ENCODE results near the gene RGS19.

Gene RGS19

DNA sequence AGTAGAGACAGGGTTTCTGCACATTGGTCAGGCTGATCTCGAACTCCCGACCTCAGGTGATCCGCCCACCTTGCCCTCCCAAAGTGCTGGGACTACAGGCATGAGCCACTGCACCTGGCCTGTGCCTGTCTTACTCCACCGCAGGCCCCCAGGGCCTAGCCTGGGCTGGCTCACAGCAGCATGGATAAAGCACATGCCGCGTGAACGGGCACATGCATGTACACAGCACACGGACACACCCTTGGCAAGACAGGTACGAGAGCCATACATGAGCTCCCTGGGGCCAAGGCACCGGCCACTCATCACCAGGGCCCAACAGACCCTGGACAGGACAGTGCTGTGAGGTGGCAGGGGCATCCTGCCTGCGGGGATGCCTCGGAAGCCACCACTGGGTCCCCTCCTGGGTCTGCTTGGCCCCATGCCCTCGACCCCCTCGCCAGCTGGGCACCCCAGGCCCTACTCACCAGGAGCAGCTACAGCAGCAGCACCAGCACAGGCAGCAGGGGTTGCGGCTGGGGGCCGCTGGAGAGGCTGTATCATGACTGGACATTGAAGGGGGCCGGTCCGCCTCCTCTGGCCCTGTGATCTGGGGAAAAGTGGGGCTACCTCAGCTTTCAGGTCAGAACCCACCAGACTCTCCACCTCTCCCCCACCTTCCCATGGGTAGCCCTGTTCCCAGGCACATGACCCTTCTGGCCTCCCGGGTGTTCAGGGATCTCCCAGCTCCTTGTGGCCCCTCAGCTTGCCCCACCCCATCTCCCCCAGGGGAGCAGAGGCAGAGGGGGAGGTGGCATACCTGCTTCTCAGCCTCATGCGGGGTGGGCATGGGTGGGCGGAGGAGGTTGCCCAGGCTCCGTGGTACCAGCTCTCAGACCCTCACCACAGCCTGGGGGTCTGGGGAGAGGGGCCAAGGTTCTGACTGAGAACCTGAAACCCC, 3.0 kb downstream of the RGS19 start:
- no peak for DNase-seq (ENCODE audit: low read depth in 3 of 3)

DNA sequence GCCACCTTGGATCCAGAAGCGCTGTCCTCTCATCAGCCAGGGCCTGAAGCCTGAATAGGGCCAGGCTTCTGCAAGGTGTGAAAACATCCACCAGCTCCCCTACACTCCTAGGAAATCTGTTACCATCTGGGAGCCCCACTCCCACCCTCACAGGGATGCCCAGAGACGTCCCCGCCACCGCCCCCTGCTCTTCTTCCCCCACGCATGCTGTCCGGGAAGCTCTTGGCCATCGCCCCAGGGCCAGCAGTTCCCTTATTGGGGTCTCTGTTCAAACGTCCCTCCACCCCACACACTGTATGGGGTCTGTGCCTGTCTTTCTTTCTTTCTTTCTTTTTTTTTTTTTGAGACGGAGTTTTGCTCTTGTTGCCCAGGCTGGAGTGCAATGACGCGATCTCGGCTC, 3.8 kb downstream of the RGS19 start:
- DNase-seq (ENCODE audit: low read depth in 3 of 3) = no peak

DNA sequence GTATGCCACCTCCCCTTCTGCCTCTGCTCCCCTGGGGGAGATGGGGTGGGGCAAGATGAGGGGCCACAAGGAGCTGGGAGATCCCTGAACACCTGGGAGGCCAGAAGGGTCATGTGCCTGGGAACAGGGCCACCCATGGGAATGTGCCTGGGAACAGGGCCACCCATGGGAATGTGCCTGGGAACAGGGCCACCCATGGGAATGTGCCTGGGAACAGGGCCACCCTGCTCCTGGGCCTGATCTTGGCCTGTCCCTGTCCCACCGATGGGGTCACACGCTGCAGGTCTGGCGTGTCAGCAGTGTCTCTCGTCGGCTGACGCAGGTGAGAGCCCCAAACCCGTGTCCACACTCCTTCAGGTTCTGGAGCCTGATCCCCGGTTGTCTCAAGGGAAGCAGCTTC, 4.4 kb downstream of the RGS19 start:
- no peak for DNase-seq (ENCODE audit: low read depth in 3 of 3)

DNA sequence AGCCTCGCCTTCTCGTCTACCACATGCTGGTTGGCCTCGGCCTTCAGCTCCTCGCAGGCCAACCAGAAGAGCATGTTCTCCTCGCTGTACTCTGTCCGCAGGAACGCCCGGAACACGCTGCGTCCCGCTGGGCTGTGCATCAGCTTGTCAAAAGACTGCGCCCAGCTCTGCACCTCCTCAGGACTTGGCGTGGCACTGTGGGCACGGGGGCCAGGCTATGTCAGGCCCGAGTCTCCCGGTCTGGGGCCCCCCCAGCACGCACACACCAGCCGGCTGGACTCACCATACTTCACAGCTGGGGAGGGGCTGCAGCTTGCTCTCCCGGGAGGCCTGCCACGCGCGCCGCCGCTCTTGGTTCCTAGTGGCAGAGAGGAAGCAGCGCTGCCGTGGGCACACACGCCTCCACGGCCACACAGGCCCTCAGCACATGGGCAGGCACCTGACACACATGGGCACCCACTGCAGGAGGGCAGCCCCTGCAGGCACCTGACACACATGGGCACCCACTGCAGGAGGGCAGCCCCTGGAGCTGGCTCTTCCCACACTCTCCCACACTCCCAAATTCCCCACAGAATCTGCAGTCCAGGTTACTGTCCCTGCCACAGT, 5.0 kb downstream of the RGS19 start:
- DNase-seq (ENCODE audit: low read depth in 3 of 3) = no peak

DNA sequence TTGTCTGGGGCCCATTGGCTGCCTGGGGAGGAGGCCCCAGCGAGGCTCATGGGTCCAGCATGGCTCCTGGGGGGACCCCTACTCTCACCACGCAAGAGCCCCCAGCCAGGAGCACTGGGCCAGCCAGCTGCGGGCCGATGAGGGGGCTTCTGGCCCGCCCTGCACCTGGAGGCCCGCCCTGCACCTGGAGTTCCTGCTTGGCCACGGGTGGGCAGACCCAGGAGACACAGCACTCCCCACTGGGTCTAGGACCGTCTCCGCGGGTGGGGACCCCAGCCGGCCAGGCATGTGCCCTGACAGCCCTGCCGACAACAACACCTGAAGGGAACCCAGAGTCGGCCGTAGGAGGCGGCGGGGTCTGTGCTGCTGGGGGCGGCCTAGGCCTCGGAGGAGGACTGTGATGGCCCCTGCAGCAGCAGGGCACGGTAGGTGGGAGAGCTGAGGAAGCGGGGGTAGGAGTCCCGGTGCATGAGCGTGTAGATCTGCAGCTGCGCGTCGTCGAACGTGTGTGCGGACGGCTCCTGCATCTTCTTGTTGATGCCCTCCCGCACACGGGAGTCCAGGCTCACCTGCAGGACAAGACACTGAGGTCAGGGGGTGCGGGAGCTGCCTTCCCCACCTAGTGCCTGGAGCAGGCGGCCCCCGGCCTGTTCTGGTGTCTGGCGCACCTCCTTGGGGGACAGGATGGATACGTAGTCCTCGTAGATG, 5.7 kb downstream of the RGS19 start:
- no peak for DNase-seq (ENCODE audit: low read depth in 3 of 3)

DNA sequence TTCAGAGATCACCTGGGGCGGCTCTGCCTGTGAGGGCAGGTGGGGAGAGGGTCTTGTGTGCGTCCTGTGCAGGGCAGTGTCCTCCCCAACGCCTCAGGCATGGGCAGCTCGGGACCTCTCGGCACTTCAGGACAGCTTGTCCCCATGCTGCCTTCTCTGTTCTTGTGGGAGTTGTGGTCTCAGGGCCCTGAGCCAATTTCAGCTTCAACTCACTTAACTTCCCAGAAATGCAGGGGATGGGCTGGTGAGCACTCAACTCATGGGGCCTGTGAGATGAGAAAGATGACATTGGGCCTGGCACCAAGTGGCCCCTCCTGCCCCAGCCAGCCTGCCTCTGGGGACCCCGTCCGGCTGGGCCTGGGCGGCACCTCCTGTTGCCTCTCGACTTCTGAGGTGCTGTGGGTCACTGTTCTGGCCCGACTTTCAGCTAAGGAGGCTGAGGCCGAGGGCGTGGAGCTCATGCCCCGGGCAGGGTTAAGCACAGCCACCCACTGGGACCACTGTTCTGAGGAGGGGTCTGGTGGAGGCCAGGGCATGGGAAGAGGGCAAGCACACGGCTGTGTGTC, 6.7 kb downstream of the RGS19 start:
- no peak for DNase-seq (ENCODE audit: low read depth in 3 of 3)

DNA sequence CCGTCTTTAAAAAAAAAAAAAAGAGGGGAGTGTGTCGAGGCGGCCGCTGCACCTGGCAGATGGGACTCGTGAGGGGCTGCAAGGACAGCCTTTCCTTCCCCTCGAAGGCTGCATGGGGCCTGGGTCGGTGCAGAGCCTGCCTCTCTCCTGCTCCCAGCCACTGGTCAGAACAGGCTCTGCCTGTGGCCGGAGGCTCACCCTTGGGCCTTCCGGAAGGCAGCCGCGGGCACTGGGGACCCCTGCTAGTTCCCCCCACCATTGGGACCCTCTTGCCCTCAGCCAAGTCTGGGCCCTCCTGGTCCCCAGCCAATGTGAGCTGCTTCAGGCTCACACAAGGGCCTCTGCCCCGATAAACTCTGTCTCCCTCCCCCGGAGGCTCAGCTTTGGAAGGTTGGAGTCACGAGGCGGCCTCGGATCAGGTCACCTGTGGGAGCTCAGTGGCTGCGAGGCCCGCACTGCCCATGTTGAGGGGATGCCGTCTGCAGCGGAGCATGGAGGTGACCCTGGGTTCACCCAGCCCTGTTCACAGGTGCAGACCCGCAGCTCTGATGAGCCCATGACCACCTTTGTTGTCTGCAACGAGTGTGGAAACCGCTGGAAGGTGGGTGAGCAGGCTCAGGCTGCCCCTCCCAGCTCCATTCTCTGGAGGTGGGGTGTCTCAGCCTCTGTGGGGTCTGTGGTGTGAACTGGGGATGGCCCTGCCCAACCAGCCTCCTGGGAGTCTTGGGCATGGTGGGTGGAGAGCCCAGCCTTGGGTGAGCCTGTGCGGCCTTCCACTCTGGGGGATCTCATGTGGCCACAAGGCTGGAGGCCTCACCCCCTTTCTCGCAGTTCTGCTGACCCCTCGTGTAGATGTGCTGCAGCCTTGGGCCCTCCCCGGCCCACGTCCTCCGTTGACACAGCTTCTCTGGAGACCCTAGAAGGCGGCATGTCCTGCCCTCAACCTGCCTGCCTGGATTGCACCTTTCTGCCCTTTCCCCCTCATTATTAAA, 7.7 kb downstream of the RGS19 start:
- no peak for DNase-seq (ENCODE audit: low read depth in 3 of 3)

DNA sequence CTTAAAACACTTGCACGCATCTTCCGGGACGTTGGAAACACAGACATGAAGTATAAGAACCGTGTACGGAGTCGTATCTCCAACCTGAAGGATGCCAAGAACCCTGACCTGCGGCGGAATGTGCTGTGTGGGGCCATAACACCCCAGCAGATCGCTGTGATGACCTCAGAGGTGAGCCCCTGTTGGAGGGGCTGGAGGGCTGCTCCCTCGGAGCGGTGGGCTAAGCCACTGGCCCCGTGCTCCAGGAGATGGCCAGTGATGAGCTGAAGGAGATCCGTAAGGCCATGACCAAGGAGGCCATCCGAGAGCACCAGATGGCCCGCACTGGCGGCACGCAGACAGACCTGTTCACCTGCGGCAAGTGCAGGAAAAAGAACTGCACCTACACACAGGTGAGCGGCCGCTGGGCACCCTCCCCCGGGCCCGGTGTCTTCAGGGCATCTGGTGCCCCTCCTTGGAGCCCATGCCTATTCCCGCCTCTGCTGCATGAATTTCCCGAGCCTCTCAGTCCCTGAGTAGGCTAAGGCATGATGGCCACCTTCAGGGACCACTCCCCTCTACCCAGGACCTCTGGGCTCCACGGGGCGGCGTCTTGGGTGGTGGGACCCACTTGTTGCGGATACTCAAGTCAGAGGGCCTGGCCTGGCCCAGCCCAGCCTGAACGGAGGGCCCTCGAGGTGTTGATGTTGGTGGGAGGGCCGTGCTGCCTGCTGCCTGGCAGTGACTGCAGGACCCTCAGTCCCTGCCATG, 8.9 kb downstream of the RGS19 start:
- no peak for DNase-seq (ENCODE audit: low read depth in 3 of 3)

DNA sequence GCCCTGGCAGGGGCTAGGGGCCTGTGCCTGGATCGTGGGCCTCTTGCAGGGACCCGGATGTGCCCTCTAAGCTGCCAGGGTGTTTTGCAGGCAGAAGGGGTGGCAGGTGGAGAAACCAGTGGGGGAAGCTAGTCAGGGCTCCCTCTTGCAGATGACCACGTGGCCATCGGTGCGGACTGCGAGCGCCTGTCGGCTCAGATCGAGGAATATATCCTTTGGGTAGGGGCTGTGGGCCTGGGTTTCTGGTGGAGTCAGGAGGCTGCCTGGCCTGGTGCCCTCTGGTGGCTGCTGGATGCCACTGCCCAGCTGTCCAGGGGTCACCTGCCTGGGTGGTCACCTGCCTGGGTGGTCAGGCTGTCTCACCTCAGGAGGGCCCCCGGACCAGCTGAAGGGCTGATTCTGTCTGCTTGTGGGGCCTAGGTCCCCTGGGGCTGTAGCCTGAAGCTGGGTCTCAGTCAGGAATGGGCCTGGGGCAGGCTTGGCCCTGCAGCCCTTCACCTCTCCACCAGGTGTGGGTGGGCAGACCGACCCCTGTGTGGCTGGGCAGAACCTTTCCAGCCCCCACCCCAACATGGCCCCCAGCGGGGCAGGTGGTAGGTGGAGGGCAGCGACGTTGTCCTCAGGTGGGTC, 9.6 kb downstream of the RGS19 start:
- DNase-seq (ENCODE audit: low read depth in 3 of 3) = no peak

DNA sequence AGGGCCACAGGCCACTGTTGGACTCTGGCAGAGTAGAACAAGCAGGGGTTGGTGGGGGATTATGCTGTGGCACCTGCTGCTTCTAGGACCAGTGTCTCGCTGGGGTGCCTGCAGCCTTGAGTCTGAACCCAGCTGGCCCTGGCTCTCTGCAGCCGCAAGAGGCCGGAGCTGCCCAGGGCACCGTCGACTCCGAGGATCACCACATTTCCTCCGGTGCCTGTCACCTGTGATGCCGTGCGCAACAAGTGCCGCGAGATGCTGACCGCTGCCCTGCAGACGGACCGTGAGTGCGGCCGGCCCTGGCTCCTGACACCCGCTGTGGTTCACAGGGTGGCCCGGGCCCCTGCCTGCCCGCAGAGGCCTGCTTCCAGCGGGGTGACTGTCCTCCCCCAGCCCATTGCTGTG, 10.1 kb downstream of the RGS19 start:
- no peak for DNase-seq (ENCODE audit: low read depth in 3 of 3)

DNA sequence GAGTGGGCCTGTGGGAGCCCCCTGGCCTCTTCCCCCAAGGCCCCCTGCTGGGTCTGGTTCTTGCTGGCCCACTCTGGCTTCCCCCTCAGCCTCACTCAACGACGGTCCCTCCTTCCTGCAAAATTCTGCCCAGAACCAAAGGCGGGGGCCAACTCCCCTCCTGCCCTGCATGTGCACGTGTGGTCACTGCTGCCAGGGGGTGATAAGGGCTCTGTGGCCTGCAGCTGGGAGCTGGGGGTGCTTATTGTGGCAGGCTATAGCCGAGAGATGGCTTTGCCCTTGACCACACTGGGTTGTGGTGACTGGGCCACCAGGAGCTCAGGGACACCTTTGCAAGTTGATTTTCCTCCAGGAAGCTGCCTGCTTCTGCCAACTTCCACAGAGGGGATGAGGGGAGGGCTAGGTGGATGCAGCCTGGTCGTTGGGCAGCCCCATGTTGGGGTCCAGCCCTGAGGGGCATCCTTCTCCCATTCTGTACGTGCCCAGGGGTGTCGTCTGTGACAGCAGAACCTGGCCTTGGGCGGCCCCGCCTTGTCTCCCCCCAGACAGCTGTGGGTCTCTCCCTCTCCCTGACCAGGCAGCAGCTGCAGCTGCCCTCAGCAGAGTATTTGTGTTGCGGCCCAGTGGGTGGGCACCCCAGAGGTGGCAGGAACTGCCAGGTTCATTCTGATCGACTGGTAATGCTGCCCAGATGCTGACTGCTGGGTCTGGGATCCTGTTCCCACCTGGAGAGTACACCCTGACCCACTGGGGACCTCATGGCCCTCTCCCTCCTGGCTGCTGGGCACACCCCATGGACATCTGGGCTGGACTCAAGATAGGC, 10.7 kb downstream of the RGS19 start:
- no peak for DNase-seq (ENCODE audit: low read depth in 3 of 3)

DNA sequence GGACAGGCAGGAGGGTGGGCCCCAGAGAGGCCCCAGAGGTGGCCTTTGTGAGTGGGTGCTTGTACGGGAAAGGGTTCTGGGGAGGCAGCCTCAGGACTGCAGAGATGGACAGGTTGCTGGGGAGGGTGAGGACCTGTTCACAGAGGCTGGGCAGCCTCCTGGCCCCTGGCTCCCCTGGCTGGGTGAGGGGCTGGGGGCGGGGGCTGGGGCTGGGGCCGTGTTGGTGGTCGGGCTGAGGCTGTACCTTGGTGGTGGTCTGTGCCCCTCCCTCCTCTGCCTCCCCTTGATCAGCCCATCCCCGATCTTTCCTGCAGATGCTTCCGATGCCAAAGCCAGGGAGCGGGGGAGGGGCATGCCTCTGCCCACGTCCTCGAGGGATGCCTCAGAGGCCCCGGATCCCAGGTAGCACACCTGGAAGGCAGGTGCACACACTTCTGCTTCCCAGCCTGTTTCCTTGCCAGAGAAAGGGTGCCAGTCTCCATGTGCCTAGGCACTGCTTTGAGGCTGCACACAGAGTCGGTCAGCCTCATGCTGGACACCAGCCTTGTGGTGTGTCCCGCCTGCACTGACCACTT, 11.5 kb downstream of the RGS19 start:
- DNase-seq (ENCODE audit: low read depth in 3 of 3) = no peak

DNA sequence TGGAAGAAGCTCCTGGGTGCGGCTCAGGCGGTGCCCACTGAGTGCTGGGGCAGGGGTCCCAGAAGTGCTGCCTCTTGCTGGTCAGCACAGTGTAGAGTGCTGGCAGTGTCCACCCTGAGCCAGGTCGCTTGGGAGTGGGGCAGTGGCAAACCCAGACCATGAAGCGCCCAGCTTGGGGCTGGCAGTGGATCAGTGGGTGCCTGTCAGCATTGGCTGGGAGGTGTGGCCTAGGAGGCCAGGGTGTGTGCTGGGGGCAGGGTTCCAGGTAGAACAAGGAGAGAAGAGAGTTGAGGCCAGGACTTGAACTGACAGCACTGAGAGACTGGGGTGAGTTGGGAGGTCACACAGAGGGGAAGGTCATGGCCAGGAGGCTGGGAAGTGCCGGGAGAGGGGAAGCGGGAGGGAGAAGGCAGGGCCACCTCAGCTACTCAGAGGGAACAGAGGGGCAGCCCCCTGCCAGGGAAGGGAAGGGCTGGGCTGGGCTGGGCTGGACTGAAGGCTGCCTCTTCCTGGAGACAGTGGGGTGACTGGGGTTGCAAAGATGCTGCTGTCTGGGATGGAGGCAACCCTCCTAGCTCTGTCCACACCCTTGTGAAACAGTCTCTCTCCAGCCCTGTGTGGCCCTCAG, 12.2 kb downstream of the RGS19 start:
- DNase-seq (ENCODE audit: low read depth in 3 of 3) = no peak

DNA sequence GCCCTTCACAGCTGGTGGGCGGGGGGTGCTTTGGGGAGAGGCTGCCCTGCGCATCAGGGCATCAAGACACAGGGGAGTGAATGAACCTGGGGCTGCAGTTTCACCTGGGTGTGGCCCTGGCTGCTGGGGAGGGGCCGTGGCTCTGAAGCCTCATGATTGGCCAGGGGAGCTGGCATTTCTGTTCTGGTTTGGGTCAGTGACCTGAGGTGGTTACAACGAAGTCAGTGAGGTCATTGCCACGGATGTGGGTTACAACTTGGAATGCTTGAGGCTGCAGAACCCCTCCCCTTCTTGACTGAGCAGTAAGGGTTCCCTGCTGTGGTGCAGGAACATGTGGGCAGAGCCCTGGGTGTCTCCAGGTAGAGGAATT, 13.4 kb downstream of the RGS19 start:
- DNase-seq (ENCODE audit: low read depth in 3 of 3) = peak in 1 of 3 experiments; percentile 67

DNA sequence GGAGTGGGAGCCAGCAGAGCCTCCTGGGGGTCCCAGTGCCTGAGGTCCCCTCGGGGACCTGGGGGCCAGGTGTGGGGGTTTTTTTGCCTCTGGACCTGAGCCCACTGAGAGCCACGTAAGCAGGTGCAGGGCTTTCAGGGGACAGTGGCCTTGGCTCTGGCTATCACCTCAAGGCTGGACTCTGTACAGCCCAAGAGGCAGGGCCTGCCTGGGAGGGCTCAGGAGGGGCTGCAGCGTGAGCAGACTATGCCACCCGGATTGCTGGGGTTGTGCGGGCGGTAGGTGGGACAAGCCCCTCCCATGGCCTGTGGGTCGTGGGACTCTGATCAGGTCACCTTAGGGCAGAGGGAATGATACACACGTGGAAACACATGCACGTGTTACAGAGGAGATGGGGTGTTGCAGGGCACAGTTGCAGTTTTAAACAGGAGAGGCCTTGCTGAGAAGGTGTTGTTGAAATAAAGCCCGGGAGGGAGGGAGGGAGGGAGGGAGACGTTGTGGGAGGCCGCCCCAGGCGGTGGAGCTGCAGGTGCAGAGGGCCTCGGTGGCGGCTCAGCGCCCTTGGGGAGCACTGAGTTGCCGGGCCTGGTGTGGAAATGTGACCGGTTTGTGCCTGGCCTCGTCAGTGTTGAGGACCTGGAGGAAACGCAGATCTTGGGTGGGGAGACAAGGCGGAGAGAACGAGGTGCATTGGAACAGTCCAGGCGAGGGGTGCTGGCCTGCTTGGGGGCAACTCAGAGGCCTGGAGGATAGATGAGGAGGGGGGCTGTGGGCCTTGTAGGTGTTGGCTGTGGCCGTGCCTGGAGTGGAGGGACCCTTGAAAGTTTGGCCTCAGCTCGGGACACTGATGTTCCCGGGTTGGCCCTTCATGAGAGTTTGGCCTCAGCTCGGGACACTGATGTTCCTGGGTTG, 14.0 kb downstream of the RGS19 start:
- DNase-seq (ENCODE audit: low read depth in 3 of 3) = no peak

DNA sequence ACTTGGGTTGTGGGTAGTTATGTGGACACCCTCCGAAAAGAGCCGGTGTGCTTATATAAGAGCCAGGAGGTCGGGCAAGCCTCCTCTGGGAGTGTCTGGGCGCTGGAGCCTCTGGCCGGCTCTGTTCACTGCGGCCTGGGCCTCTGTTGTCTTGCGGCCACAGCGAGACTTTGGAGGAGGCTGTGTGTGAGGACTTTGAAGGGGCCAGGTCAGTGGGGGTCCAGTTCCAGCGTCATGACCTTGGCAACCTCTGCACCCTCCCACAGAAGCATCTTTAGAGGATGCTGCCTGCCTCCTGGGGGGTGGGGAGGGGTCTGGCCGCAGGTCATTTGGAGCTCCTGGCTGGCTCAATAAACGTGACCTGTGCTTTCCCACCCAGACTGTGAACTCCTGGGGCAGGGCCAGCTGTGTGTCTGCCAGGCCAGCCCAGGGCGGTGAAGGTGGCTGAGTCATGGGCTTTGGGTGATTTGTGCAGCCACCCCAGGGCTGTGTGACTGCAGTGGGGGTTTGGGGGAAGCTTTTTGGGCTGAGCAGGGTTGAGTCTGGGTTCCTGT, 15.1 kb downstream of the RGS19 start:
- no peak for DNase-seq (ENCODE audit: low read depth in 3 of 3)

Data from stimulated activated CD4-positive, alpha-beta T cell treated with anti-CD3 and anti-CD28 coated beads, TNF-alpha, amount 100 ng/mL, for 24 hours (primary cell).